ENCODE measurements around the gene VPS9D1.

VPS9D1 gene, protein sequence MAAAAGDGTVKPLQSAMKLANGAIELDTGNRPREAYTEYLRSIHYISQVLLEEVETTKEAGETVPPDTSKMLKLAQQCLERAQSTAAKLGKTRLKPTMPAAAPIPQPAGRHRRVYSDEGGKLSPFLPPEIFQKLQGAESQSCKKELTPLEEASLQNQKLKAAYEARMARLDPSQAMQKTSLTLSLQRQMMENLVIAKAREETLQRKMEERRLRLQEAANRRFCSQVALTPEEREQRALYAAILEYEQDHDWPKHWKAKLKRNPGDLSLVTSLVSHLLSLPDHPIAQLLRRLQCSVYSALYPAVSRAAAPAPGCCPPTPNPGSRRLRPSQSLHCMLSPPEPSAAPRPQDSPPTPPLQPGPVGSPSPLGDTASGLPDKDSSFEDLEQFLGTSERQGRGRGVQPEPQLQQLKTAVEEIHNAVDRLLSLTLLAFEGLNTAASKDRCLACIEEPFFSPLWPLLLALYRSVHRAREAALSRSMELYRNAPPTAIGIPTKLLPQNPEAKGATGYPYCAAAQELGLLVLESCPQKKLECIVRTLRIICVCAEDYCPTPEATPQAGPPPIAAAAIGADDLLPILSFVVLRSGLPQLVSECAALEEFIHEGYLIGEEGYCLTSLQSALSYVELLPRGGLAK

DNA sequence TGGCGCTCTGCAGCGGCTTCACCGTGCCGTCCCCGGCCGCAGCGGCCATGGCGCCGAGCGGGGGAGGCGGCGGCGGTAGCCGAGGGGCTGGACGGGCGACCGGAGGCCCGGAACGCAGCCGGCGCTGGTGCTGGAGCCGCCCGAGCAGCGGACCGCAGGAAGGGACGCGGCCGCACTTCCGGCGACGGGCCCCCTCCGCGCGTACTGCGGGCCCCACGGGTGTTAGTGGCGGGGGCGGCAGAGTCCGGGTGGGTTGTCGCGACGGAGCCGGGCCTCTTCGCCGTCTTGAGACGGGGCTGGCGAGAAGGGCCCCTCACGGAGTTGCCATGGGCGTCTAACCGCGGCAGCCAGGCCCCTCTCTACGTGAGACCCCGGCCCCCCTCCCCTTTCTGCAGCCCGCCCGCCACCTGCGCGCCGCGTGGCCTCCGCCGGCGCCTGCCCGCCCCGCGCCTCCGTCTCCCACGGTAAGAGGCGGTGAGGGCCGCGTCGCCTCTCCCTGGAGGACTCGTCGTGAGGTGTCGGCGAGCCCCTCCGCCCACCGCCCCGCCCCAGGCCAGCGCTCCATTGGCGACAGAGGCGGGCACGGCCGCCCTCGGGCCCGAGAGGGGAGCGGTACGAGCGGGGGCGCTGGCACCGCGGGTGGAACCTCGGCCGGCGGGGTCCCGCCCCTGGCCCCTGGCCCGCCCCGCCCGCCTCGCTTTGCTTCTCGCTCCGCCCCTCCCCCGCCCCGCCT is at the start of gene VPS9D1, which contains the start of gene ZNF276:
Gene VPS9D1 (minus strand): TSS at position 86 of the 733 bp plus-strand sequence. CDS start 37 bp downstream, at position 49.
Gene ZNF276 (plus strand): TSS at position 725 of the 733 bp plus-strand sequence. CDS start 104 bp downstream, outside the sequence.
- peak; percentile 64 to 76 (median 69) for DNase-seq (ENCODE audit: low read depth in 2 of 3, low spot score in 2 of 3)

DNA sequence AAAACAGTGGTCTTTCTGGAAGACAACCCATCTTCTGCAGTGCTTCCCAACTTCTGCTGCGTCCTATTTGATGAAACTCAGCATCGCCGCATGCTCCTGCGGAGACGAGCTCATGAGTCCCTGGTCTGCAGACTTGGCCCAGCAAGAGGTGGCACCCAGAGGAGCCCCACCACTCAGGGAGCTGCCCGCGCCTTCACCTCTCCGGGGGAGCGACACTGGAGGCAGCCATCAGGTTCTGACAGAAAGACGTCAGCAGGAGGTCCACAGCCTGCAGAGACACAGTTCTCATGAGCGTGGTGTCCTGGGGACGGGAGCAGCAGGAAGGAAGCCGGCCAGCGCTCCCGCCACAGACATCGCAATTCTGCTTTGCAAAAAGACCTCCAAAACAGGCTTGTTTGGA is 49.7 kb upstream of the VPS9D1 start:
- DNase-seq (ENCODE audit: low read depth in 2 of 3, low spot score in 2 of 3): no peak

DNA sequence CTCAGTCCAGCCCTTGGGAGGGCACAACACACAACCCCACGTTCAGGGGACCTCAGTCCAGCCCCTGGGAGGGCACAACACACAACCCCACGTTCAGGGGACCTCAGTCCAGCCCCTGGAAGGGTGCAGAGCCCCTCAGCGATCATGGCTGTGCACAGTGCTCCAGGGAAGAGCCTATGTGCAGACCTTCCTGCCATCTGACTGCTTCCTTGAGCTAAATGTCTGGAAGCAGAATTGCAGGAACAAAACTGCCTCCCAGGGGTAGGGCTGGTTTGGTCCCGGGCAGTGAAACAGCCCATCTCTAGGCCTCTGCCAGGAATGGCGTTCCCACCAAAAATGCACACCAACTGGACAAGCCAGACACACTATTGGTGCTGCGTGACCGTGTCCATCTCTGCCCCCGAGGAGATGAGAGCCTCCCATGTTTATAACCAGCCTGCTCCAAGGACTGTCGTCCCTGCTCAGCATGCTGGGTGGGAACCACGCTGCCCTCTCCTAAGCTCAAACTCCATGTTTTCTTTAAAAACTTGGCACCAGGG is 44.7 kb upstream of the VPS9D1 start:
- DNase-seq (ENCODE audit: low read depth in 2 of 3, low spot score in 2 of 3): no peak

DNA sequence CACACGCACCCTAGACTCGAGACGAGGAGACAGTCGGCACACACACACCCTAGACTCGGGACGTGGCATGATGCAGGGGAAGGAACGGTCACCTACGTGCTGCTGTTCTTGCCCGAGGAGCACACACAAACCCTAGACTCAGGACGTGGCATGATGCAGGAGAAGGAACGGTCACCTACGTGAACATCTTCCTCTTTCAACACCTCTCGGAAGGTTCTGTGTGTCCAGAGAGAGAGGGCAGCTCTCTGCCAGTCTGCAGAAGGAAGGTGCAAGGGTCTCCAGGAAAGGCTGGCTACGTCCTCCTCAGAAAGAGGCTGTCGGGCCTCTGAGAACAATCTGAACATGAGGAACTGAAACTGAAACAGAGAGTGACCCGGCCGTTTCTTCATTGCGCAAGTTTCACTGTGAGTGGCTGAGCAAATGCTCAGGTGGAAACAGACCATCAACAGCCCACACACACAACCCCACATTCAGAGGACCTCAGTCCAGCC is 44.1 kb upstream of the VPS9D1 start:
- no peak for DNase-seq (ENCODE audit: low read depth in 2 of 3, low spot score in 2 of 3)

DNA sequence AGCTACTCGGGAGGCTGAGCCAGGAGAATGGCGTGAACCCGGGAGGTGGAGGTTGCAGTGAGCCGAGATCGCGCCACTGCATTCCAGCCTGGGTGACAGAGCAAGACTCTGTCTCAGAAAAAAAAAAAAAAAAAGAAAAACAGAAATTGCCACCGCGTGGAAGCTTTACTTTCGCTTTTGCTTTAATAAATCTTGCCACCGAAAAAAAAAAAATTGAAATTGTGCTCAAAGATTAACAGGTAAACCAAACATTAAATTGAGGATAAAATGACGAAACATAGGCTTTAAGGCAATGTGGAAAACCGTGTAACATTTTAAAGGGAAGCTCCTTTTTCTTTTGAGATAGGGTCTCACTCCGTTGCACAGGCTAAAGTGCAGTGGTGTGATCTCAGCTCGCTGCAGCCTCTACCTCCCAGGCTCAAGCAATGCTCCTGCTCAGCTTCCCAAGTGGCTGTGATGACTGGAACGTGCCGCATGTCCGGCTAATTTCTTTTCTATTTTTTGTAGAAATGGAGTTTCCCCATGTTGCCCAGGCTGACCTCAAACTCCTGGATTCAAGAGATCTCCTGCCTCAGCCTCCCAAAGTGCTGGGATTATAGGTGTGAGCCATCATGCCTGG is 40.7 kb upstream of the VPS9D1 start:
- DNase-seq (ENCODE audit: low read depth in 2 of 3, low spot score in 2 of 3): no peak

DNA sequence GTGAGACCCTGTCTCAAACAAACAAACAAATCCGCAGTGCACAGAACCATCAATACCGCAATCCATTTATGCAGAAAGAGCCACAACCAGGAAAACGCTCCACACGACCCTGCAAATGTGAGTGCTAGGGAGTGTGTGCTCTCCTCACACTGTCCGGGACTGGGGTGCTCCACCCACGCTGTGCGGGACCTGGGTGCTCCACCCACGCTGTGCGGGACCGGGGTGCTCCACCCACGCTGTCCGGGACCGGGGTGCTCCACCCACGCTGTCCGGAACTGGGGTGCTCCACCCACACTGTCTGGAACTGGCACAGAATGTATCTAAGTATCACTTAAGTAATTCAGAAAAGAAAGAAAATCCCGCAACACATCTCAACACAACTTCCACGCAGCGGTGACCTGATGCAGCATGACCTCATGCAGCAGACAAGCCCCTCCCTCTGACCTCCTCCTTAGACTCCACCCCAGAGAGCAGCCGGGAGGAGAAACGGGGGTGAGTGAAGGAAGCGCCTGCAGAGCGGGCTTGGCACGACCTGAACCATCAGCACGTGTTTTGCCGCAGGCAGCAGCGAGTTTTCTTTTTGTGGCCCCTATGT is 39.1 kb upstream of the VPS9D1 start:
- no peak for DNase-seq (ENCODE audit: low read depth in 2 of 3, low spot score in 2 of 3)

DNA sequence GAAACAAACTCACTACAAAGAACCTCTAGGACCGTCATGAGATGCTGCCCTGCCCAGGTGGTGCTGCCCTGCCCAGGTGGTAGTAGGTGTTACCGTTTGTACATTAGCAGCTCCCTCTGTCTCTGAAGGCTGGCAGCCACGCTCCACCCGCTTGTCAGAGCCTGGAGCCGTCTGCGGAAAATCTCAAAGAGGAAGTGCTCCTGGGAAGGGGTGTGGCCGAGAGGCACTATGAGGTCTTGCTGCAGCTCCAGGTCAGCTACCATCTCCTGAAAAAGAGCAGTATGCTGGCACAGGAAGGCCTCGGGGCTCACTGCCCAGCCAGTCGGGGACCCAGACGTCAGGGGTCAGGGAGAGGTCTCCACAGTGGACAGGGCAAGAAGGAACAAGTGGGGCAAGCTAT is 28.9 kb upstream of the VPS9D1 start:
- DNase-seq (ENCODE audit: low read depth in 2 of 3, low spot score in 2 of 3): no peak

DNA sequence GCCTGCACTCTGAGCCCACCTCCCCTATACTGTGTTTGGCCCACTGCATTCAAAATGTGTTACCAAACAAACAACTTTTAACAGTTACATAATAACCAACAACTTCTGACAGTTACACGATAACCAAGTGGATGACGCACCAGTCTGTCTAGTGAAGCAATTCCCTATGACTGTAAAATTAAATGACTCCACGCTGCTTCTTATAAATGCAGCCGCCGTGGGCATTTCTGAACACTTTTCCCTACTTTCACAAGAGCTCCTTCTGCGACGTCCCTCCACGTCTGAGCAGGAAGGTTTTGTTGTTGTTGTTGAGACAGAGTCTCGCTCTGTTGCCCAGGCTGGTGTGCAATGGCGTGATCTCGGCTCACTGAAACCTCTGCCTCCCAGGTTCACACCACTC is 28.2 kb upstream of the VPS9D1 start:
- no peak for DNase-seq (ENCODE audit: low read depth in 2 of 3, low spot score in 2 of 3)

DNA sequence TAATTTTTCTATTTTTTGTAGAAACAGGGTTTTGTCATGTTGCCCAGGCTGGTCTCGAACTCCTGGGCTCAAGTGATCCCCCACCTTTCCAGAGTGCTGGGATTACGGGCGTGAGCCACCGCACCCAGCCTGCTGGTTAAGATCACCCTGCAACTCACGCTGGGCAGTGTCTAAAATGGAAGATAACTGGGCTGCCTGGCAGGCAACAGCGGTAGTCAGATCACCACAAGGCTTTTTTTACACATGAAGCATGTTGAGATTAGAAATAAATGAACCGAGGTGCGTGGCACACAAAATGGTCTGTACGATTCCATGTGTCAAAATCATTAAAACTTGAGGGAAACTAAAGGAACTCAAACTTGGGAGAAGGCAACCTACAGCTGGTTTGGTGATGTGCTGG is 27.4 kb upstream of the VPS9D1 start:
- no peak for DNase-seq (ENCODE audit: low read depth in 2 of 3, low spot score in 2 of 3)

DNA sequence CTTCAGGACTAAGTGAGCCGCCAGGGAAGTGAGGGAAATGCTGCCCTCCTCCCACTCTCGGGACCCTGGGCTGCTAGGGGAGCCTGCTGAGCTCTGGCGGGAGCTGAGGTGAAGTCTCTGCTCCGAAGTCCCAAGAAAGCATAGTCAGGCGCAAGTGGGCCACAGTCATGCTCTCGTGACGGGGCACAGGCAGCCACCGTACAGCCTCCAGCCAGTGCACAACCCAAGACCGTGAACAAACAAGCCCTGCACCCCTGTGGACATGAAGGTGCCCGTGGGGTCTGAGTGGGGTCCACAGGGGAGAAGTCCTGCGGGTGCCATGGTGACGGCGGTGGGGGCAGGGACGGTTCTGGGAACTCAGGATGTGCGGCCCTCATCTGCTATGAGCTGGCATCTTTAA is 25.3 kb upstream of the VPS9D1 start:
- no peak for DNase-seq (ENCODE audit: low read depth in 2 of 3, low spot score in 2 of 3)

DNA sequence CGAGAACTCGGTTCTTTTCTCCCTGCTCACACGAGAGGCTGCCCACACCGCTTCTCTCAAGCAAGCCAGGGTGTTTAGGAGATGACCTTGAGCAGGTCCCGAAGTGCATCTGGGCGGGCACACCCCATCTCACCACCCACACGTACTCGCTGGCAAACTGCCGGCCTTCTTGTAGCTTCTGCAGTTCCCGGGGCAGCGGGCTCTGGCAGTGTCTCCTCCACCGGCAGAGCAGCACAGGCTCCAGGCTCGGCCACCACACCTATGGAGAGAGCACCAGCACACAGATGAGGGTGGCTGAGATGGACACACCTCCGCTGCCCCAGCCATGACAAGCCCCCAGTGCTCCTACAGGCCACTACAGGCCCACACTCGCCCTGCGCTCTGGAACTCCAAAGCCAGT is 24.1 kb upstream of the VPS9D1 start:
- DNase-seq (ENCODE audit: low read depth in 2 of 3, low spot score in 2 of 3): no peak

DNA sequence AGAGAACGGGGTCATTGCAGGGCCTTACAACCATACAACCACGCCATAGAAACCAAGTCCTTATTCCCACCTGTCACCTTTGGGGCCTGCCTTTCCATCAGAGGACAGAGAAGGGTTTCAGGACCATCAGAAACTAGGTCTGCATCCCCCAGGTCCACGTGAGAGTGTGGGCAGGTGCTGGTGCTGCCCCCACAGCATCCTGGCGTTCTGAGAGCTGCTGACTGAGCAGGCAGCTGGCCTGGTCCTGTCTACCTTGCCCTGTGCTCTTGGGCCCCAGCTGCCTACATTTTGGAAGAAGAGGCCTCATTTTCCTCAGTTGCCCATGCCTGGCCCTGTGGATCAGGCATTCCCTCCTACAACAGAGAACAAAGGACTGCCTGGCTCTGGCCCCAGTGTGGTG is 22.2 kb upstream of the VPS9D1 start:
- no peak for DNase-seq (ENCODE audit: low read depth in 2 of 3, low spot score in 2 of 3)

DNA sequence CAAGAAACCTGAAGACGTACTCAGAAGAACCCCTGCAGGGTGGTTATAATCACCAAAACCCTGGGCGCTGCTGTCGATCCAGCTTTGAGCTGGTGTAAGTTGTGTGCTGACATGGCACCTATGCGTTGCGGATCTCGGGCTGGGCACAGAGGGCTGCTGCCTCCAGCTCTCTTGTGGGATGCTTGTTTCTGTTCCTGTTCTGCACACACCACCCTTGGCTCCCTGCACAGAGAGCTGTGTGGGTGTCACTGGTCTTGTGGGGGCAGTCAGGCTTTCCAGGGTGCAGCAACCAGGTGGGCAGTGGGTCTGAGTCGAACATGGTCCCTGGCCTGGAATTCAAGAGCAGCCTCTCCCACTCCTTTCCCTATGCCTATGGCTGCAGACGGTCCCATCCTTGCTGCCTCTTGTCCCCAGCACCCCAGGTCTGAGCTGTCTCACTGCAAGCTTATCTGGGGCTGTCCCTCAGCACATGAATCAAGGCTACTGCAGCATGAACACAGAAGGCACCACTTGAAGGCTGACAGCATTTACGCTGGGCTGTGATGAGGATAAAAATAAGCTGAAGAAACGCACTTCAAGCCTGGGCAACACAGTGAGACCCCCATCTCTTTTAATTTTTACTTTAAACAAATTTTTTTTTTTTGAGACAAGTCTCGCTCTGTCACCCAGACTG is 20.8 kb upstream of the VPS9D1 start:
- no peak for DNase-seq (ENCODE audit: low read depth in 2 of 3, low spot score in 2 of 3)

DNA sequence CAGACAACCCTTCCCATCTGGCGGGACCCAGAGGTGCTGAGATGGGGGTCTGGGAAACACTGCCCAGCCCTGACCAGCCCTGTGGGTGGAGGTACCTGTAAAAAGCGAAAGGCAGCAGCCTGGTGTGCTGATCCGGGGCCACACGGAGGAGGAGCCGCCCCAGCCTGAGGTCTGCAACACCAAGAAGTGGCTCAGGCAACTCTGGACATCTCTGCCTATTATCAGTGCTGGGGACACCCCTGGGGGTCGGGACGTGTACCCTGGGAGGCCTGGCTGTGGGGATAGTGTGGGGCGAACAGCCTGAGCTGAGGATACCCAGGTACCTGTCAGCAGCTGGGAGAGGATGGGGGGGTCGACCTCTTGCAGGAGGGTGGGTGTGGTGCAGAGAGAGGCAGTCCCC is 18.7 kb upstream of the VPS9D1 start:
- DNase-seq (ENCODE audit: low read depth in 2 of 3, low spot score in 2 of 3): no peak

DNA sequence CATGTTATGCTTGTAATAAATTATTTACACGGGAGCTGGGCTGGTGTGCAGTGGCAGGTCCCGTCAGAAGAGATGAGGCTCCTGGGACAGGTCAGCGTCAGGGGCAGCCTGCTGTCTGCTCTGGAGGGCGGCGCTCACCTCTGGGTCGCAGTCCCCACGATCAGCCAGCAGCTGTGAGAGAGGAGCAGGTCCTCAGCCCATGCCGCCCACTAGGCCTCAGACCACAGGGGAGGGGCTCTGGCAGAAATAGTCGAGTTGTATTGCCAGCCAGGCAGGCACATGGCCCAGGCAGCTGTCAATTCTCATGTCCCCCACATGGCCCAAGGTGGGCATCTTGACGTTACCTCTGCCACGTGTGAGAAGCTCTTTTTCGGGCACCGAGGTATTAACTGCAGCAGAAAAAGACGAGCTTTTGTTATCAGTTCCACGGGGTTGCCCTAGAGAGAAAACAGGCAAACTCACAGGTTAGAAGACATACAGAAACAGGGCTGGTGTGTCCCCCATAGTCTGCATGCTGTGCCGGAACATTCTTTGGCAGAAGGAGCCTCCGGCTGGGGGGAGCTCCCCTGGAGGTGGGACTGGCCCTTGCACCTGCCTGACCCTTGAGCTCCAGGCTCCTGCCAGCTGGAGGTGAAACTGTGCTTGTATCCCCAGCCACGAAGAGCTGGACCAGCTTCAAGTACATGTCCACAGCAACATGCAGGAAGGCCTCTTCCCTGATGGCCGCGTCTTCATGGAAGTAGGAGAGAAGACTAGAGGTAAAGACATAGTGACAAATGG is 18.0 kb upstream of the VPS9D1 start:
- no peak for DNase-seq (ENCODE audit: low read depth in 2 of 3, low spot score in 2 of 3)

DNA sequence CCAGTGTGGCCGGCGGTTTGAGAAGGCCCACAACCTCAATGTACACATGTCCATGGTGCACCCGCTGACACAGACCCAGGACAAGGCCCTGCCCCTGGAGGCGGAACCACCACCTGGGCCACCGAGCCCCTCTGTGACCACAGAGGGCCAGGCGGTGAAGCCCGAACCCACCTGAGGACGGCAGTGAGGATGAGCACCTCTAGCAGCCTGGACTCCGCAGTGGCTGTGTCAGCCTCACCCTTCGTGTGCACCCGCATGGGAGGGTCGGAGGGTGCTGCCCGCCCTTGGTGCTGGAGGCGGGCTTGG is 17.3 kb upstream of the VPS9D1 start:
- DNase-seq (ENCODE audit: low read depth in 2 of 3, low spot score in 2 of 3): no peak

DNA sequence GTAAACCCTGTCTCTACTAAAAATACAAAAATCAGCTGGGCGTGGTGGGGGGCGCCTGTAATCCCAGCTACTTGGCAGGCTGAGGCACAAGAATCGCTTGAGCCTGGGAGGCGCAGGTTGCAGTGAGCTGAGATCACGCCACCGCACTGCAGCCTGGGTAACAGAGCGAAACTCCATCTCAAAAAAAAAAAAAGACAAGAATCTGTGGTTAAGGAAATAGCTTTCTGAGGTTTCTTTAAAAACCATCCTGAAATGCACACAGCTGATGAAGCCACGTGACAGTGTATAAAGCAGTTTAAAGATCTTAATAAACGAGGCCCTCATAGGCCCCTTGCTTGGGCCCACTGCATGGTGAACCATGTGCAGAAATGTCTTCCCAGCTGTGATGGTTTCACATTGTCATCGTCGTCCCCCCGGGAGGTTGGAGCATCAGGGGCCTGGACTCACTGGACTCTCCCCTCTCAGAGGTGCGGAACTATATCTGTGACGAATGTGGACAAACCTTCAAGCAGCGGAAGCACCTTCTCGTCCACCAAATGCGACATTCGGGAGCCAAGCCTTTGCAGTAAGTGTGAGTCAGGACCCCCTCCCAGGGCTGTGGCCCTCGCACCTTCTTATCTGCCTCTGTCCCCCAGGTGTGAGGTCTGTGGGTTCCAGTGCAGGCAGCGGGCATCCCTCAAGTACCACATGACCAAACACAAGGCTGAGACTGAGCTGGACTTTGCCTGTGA is 16.8 kb upstream of the VPS9D1 start:
- DNase-seq (ENCODE audit: low read depth in 2 of 3, low spot score in 2 of 3): no peak

DNA sequence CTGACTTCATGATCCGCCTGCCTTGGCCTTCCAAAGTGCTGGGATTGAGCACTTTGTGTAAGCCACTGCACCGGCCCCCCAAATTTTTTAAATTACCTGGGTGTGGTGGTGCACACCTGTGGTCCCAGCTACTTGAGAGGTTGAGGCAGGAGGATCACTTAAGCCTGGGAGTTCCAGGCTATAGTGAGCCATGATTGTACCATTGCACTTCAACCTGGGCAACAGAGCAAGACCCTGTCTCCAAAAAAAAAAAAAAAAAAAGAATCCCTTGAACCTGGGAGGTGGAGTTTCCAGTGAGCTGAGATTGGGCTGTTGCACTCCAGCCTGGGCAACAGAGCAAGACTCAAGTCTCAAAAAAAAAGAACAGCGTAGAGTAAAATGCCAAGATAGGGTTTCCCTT is 15.9 kb upstream of the VPS9D1 start:
- no peak for DNase-seq (ENCODE audit: low read depth in 2 of 3, low spot score in 2 of 3)

DNA sequence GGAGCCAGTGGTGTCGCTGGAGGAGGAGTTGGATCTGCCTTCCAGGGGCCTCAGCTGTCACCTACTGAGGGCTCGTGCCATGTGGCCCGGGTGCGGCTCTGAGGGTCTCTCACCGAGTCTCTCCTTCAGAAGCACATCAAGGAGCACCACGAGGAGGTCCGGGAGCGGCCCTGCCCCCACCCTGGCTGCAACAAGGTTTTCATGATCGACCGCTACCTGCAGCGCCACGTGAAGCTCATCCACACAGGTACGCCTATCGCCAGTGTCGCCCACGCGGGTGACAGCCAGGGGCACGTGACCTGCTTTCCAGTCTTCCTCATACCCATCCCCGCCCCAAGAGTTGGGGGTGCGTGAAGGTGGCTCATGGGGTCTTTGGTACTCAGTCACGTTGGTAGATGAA is 13.1 kb upstream of the VPS9D1 start:
- no peak for DNase-seq (ENCODE audit: low read depth in 2 of 3, low spot score in 2 of 3)
